Right lobe of liver (tissue), 4 donors: ENCODE results near the gene GLP1R.

Experiments used
- CTCF ChIP-seq, 4 donors: fragments of 200-600 bp in 3 of 4; fragments of 450-650 bp in 1 of 4; IDR thresholded peaks; one replicate each; pipeline versions ENCODE4 v1.5.1 to v1.8.0; 2016 to 2022; ENCODE audit warnings: antibody characterized with exemption in 4 of 4, mild to moderate bottlenecking in 2 of 4
- POLR2A ChIP-seq: fragments of 450-650 bp; IDR thresholded peaks from one replicate; pipeline ENCODE4 v1.6.1; 2017; ENCODE audit warnings: antibody characterized with exemption, mild to moderate bottlenecking
- donor health status: DM: no; HTN: no; CAD: no.
- donor health status: DM: no; HTN: no; CAD: no.
- donor health status: DM: no; HTN: yes; CAD: no.

- TF ChIP-seq CTCF (IDR thresholded peaks at IDR 0.05) (no peak), POLR2A (no peak)
Measured at GRCh38 chr6:39068391-39068790, 19.8 kb downstream of the GLP1R start.
